Heart left ventricle (tissue), 16 donors: Measurements from ENCODE around the gene SMPX. TPM values are rescaled to one million over a fixed set of nuclear protein-coding genes. Genes with fewer than 3 reads are reported as not detected.

Experiments
- ATAC-seq, 4 donors: fragments of 200-7000 bp; cut with Tn5 transposase; one replicate each; pipeline ENCODE4 v1.9.1; 2020 to 2022; ENCODE audit warnings: moderate library complexity in 4 of 4, mild to moderate bottlenecking in 3 of 4, moderate number of reproducible peaks in 1 of 4
- DNase-seq, 5 donors: peaks; one replicate each; pipeline ENCODE4 v3.0.0-alpha.2; 2020
- H3K27ac ChIP-seq, 12 donors: fragments of 200-600 bp; sonication (generic) in 4 of 12; one replicate each; pipeline versions ENCODE4 v1.5.0 to v1.8.0; 2016 to 2022; ENCODE audit warnings: mild to moderate bottlenecking in 2 of 12
- H3K27me3 ChIP-seq, 9 donors: fragments of 200-600 bp; sonication (generic) in 2 of 9; one replicate each; pipeline versions ENCODE4 v1.5.1 to v1.8.0; 2016 to 2022; ENCODE audit warnings: mild to moderate bottlenecking in 3 of 9
- H3K36me3 ChIP-seq, 9 donors: fragments of 200-600 bp; sonication (generic) in 2 of 9; one replicate each; pipeline versions ENCODE4 v1.5.0 to v1.8.0; 2018 to 2022; ENCODE audit warnings: mild to moderate bottlenecking in 2 of 9
- H3K4me1 ChIP-seq, 12 donors: fragments of 200-600 bp; sonication (generic) in 4 of 12; one replicate each; pipeline versions ENCODE4 v1.5.0 to v1.8.0; 2016 to 2022; ENCODE audit warnings: mild to moderate bottlenecking in 3 of 12
- H3K4me3 ChIP-seq, 12 donors: fragments of 200-600 bp; sonication (generic) in 4 of 12; one replicate each; pipeline versions ENCODE4 v1.5.0 to v1.8.0; 2017 to 2022; ENCODE audit warnings: mild to moderate bottlenecking in 9 of 12, moderate library complexity in 4 of 12
- H3K9me3 ChIP-seq, 12 donors: fragments of 200-600 bp; sonication (generic) in 4 of 12; one replicate each; pipeline versions ENCODE4 v1.5.0 to v1.8.0; 2016 to 2022; ENCODE audit warnings: mild to moderate bottlenecking in 1 of 12
- POLR2A ChIP-seq, 2 donors: fragments of 450-650 bp; IDR thresholded peaks; one replicate each; pipeline ENCODE4 v1.6.1; 2017; ENCODE audit warnings: antibody characterized with exemption in 2 of 2, mild to moderate bottlenecking in 2 of 2, moderate library complexity in 2 of 2
- WGBS, 4 donors: extraction: QIAGEN DNeasy Blood & Tissue Kit in 2 of 4; methylation state at CpG; one replicate each; pipeline versions ENCODE4 v1.1.5 to v1.1.7; 2013 to 2018; 5-methylcytosine and 5-hydroxymethylcytosine counted together
- intact Hi-C, 10 donors: fragments of 100-400 bp; cut with DNase I; formaldehyde crosslinking; loops; one replicate each; pipeline versions ENCODE4 v1.11.1 to v1.14.2; 2022
- polyA plus RNA-seq, 2 donors: library from polyadenylated mRNA; stranded (reverse); fragments of 200-250 nt; gene quantifications; one replicate each; pipeline ENCODE4 v1.2.3, GENCODE V29; 2013
- total RNA-seq, 9 donors: library from RNA; depleted of rRNA in 2 of 9; stranded (reverse); fragments of >200 nt in 2 of 9; fragmentation: NEBNext Ultra II Directional in 3 of 9; extraction: Animal tissue kit (Norgen Biotek cat#: 25700) in 3 of 9; gene quantifications; one replicate each; pipeline versions ENCODE4 v1.1.0 to v1.2.4, GENCODE V29; 2016 to 2023
- TF ChIP-seq, protein P1 (sequence below), 12 donors: fragments of 200-600 bp; sonication (generic) in 4 of 12; IDR thresholded peaks; one replicate each; pipeline versions ENCODE4 v1.5.0 to v1.8.0; 2018 to 2022; ENCODE audit warnings: antibody characterized with exemption in 12 of 12, mild to moderate bottlenecking in 5 of 12
- donor health status: ischemic (EF 13 %, LVEDD 7.1; RV severe dilation, severe dysfunction).
- donor health status: healthy with polysubstance abuse.
- donor health status: DM: no; HTN: yes; CAD: no.
- donor health status: DM: no; HTN: no; CAD: no.
- donor health status: ischemic (EF 25% LVEDD 6.9; RV normal size, moderate dysfunction).
- donor health status: ischemic (EF 25% LVEDD 5.7; RV mildly dilated, moderate dysfunction).
- donor health status: healthy.
- donor health status: DM: yes; HTN: yes; CAD: no.
- donor health status: ischemic (EF 35%, LVEDD 5.7; RV mildly dilated, moderate dysfunction).
- donor health status: nonischemic (EF 11% LVEDD 7.7; RV severe dilation, severe dysfunction).
- donor health status: DM: yes; HTN: yes; CAD: no.
- donor health status: PGD.
- donor health status: ischemic (EF 29% LVEDD 5.4; RV normal size, mild dysfunction).
- donor health status: nonischemic (EF 23%, LVEDD 6.1; RV moderate dilation, normal function).

The SMPX gene
- total and polyA plus RNA-seq, 11 donors, result 340 to 972 (median 694) TPM

DNA sequence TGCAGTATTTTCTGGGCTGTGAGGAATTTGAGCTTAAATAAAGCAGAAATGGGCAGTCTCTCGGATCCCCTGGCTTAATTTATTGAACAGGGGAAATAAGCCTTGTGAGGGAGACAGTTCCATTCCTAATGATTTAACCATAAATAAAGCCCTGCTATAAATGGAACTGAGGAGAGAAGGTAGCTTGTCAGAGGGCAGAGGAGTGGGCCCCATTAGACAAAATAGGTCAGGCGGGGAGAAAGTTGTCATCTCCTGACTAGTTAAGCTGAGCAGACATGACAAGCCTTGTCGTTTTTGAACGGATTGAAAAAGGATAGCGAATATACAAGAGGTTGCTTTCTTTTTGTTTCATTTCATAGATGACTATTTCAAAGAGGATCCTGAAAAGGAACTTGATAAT is 39.3 kb downstream of the SMPX start:
- no peak for DNase-seq
- peak overlapping the region in 3 of 12 donors; percentile 19 to 22 (median 21) for H3K27ac ChIP-seq
- no peaks in the 10 kb centered on the region for H3K36me3 ChIP-seq
- no peaks in the 10 kb centered on the region for H3K9me3 ChIP-seq
- H3K27me3 ChIP-seq, result peaks cover 0 to 4% (median 0%) of the 10 kb centered on the region in 9 donors
- WGBS, 4 donors, result 51 to 63% (median 61%) methylated on average over 5 of the region's 5 CpGs
- H3K4me1 ChIP-seq, result peaks cover 0 to 14% (median 0%) of the 10 kb centered on the region in 12 donors
- TF ChIP-seq POLR2A (IDR thresholded peaks at IDR 0.05), result no peak
- TF ChIP-seq, protein P1, sequence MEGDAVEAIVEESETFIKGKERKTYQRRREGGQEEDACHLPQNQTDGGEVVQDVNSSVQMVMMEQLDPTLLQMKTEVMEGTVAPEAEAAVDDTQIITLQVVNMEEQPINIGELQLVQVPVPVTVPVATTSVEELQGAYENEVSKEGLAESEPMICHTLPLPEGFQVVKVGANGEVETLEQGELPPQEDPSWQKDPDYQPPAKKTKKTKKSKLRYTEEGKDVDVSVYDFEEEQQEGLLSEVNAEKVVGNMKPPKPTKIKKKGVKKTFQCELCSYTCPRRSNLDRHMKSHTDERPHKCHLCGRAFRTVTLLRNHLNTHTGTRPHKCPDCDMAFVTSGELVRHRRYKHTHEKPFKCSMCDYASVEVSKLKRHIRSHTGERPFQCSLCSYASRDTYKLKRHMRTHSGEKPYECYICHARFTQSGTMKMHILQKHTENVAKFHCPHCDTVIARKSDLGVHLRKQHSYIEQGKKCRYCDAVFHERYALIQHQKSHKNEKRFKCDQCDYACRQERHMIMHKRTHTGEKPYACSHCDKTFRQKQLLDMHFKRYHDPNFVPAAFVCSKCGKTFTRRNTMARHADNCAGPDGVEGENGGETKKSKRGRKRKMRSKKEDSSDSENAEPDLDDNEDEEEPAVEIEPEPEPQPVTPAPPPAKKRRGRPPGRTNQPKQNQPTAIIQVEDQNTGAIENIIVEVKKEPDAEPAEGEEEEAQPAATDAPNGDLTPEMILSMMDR (IDR thresholded peaks at IDR 0.05), result no peak
- intact Hi-C loops, result loop anchor here in 1 of 10 donors (10.0 kb wide), 1 partner anchor 54 kb away; no protein-coding TSS in a partner anchor
- H3K4me3 ChIP-seq, result no peak overlapping the region
- no peak for ATAC-seq

- WGBS, 4 donors, result 62 to 73% (median 67%) methylated on average over 7 of the region's 7 CpGs
- no peak for TF ChIP-seq POLR2A (IDR thresholded peaks at IDR 0.05)
- TF ChIP-seq, protein P1 (IDR thresholded peaks at IDR 0.05), result no peak
- intact Hi-C loops, result loop anchor here in 1 of 10 donors (10.0 kb wide), 1 partner anchor 53 kb away; no protein-coding TSS in a partner anchor
- DNase-seq, result no peak
- H3K27ac ChIP-seq, result peak overlapping the region in 3 of 12 donors; percentile 19 to 22 (median 21)
- peak in 2 of 4 donors; percentile 47 to 66 for ATAC-seq
- no peaks in the 10 kb centered on the region for H3K9me3 ChIP-seq
- H3K27me3 ChIP-seq, result peaks cover 0 to 4% (median 0%) of the 10 kb centered on the region in 9 donors
- peaks cover 0 to 14% (median 0%) of the 10 kb centered on the region in 12 donors for H3K4me1 ChIP-seq
- no peak overlapping the region for H3K4me3 ChIP-seq
- H3K36me3 ChIP-seq, result no peaks in the 10 kb centered on the region
Measured at GRCh38 chrX:21717802-21718201, 40.1 kb downstream of the SMPX start.

DNA sequence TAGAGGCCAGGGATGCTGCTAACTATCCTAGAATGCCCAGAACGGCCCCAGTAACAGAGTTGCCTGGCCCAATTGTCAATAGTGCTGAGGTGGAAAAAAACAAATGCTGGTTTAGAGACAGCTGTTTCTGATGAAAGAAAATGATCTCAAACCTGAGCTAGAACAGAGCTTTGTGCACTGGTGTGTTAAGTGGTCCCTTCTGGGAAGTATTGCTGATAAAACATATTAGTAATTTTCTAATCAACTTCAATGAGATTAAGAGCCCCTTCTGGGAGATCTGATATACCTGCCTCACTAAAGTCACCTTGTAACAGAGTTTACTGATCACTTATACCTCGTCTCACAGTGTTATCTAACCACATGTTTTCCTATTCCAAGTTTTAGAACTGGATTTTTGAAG is 42.1 kb downstream of the SMPX start:
- Histone ChIP-seq H3K4me3 (no peak overlapping the region), H3K27me3 (peaks cover 0 to 4% (median 0%) of the 10 kb centered on the region in 9 donors), H3K4me1 (peaks cover 0 to 21% (median 0%) of the 10 kb centered on the region in 12 donors), H3K27ac (no peak overlapping the region), H3K9me3 (no peaks in the 10 kb centered on the region), H3K36me3 (no peaks in the 10 kb centered on the region)
- ATAC-seq (no peak), DNase-seq (no peak)
- intact Hi-C loops, result loop anchor here in 1 of 10 donors (10.0 kb wide), 1 partner anchor 51 kb away; no protein-coding TSS in a partner anchor
- TF ChIP-seq, protein P1 (IDR thresholded peaks at IDR 0.05), result no peak
- no peak for TF ChIP-seq POLR2A (IDR thresholded peaks at IDR 0.05)
- WGBS, 4 donors, result 36 to 46% (median 42%) methylated on average over 2 of the region's 2 CpGs

DNA sequence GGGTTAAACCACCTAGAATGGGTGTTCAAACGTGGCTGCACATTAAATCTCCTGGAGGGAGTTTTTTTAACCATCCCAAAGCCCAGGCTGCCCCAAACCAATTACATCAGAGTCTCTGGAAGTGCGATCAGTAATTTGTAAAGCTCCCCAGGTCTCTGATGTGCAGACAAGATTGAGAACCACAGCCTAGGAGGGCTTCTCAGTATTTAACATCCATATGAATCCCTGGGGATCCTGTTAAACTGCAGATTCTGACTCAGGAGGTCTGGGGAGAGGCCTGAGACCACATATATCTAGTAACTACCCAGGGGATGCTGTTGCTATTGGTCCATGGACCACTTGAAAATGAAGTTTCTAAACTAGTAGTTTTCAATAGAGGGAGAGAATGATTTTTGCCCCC is 42.6 kb downstream of the SMPX start:
- intact Hi-C loops, result loop anchor here in 1 of 10 donors (10.0 kb wide), 1 partner anchor 51 kb away; no protein-coding TSS in a partner anchor
- Histone ChIP-seq H3K4me3 (no peak overlapping the region), H3K27me3 (peaks cover 0 to 4% (median 0%) of the 10 kb centered on the region in 9 donors), H3K36me3 (no peaks in the 10 kb centered on the region), H3K9me3 (no peaks in the 10 kb centered on the region), H3K27ac (no peak overlapping the region), H3K4me1 (peaks cover 0 to 20% (median 0%) of the 10 kb centered on the region in 12 donors)
- TF ChIP-seq, protein P1 (IDR thresholded peaks at IDR 0.05), result no peak
- no peak for TF ChIP-seq POLR2A (IDR thresholded peaks at IDR 0.05)
- no peak for DNase-seq
- no peak for ATAC-seq
- WGBS, 4 donors, result 13 to 57% (median 42%) methylated on average over 1 to 2 of the region's 2 CpGs
